Stimulated activated effector memory CD8-positive, alpha-beta T cell treated with anti-CD3 and anti-CD28 coated beads, Interleukin-12 subunit alpha, Interleukin-12 subunit beta, amount 100 ng/mL, for 72 hours (primary cell): ENCODE data around the gene DYSF.

Source experiments
- ATAC-seq: fragments of 150-1000 bp; cut with Tn5 transposase; 2 replicates; pipeline ENCODE4 v1.10.0; 2021
- DNase-seq, 2 donors: peaks; one replicate each; pipeline ENCODE4 v3.0.0; 2021 to 2022; ENCODE audit warnings: low spot score in 2 of 2
- H3K27ac Mint-ChIP-seq: one replicate; pipeline ENCODE4 v1.8.0; 2022; ENCODE audit warnings: mild to moderate bottlenecking, mixed read lengths
- H3K36me3 Mint-ChIP-seq: one replicate; pipeline ENCODE4 v1.8.0; 2022; ENCODE audit warnings: mild to moderate bottlenecking, mixed read lengths
- H3K4me1 Mint-ChIP-seq: one replicate; pipeline ENCODE4 v1.8.0; 2022; ENCODE audit warnings: mixed read lengths
- H3K4me3 Mint-ChIP-seq: one replicate; pipeline ENCODE4 v1.8.0; 2022; ENCODE audit warnings: mild to moderate bottlenecking, mixed read lengths
- H3K9me3 Mint-ChIP-seq: one replicate; pipeline ENCODE4 v1.8.0; 2022; ENCODE audit warnings: mixed read lengths

Gene DYSF

DNA sequence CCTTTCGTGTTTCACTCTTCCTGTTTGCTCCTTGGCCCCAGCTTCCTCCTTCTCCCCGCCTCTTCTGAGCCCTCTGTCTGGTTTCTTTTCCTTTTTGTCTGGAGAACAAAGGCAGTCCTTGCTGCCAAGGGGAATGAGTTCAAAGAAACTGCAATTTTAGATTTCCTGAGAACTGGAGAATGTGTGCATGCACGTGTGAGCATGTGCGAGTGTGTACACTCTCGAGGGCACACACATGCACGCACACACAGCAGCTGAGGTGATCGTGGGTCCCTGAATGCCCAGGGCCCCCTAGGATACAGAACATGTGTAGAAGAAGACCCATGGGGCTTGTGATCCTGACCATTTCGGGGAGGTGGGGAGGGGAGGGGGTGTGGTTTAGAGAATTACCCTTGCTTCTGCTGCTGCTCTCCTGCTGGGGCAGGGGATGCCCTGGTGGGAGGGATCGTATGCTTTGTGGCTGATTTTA is 151.8 kb downstream of the DYSF start:
- no peak for ATAC-seq
- H3K36me3 Mint-ChIP-seq = no peaks in the 10 kb centered on the region
- DNase-seq = no peak
- H3K27ac Mint-ChIP-seq = no peak overlapping the region
- H3K4me1 Mint-ChIP-seq = peaks cover 24% of the 10 kb centered on the region
- no peaks in the 10 kb centered on the region for H3K9me3 Mint-ChIP-seq
- no peak overlapping the region for H3K4me3 Mint-ChIP-seq

DNA sequence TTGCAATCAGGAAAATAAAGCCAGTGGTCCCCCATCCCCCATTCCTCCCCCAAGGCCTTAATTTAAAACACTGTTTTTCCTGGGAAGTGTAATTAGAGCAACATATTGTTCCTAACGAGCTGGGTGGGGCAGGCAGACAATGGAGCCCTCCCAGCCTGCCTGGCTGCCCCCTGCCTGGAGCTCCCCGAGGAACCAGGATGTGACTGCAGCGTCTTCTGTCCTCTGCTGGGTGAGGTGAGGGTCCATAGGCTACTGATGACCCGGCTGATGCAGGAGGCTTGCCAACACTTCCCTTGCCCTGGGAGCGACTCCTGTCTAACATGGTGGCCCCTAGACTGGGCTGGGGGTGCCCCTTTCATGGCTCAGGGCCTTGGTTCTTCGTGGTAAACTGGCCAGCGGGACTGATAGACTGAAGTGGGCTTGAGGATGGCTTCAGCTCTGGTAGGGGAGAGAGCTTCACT is 152.4 kb downstream of the DYSF start:
- ATAC-seq = no peak

DNA sequence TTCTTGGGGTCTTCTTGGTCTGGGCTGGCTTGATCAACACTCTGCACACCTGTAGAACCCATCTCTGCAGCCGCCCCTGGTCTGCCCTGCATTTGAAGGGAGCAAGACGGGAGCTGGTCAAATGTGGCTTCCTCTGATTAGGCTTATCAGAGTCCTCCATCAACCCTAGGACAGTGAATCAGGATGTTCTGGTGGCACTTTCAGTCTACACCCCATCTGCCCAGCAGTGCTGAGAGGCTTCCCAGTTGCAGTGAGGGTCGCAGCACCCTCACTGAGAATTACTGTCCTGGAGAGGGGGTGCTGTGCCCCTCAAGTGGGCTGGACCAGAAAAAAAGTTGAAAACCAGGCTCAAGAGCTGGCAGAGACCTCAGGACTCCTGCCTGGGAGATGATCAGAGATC is 152.9 kb downstream of the DYSF start:
- ATAC-seq (no peak), DNase-seq (no peak)
- H3K9me3 Mint-ChIP-seq = no peaks in the 10 kb centered on the region
- peaks cover 24% of the 10 kb centered on the region for H3K4me1 Mint-ChIP-seq
- H3K36me3 Mint-ChIP-seq = no peaks in the 10 kb centered on the region
- no peak overlapping the region for H3K27ac Mint-ChIP-seq
- H3K4me3 Mint-ChIP-seq = no peak overlapping the region

More for the DNA sequence above, 152.4 kb downstream of the DYSF start:
- peaks cover 24% of the 10 kb centered on the region for H3K4me1 Mint-ChIP-seq
- DNase-seq = no peak
- H3K36me3 Mint-ChIP-seq = no peaks in the 10 kb centered on the region
- H3K4me3 Mint-ChIP-seq = no peak overlapping the region
- H3K27ac Mint-ChIP-seq = no peak overlapping the region
- H3K9me3 Mint-ChIP-seq = no peaks in the 10 kb centered on the region

DNA sequence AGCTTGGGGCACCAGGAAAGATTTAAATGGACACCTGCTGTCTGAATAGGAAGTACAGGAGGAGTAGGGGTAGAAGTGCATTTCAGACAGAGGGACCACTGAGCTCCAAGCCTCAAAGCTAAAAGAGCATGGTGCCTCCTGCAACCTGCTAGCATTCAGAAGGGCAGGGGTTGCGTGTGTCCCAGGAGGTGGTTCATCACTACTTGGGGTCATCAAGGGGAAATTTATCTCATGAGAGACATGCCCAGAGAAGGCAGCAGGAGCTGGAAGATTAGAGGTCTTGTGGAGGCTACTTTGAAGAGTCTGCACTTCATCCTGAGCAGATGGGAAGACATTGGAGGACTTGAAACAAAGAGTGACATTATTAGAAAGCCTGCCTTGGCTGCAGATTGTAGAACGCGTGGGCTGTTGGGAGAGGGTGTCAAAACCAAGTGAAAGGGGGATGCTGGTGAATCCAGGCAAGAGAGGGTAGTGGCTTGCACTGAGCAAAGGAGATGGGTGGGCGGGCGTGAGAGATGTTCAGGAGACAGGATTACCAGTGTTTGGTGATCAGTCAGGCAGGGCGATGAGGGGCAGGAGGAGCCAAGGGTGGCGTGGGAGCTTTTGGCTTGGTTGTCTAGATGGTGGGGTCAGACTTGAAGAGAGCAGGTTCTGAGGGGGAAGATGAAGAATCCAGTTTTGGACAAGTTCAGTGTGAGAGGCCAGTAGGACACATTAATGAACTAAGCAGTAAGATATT is 154.0 kb downstream of the DYSF start:
- H3K9me3 Mint-ChIP-seq = no peaks in the 10 kb centered on the region
- ATAC-seq (no peak), DNase-seq (no peak)
- H3K27ac Mint-ChIP-seq = no peak overlapping the region
- H3K4me1 Mint-ChIP-seq = peaks cover 22% of the 10 kb centered on the region
- no peaks in the 10 kb centered on the region for H3K36me3 Mint-ChIP-seq
- H3K4me3 Mint-ChIP-seq = no peak overlapping the region

DNA sequence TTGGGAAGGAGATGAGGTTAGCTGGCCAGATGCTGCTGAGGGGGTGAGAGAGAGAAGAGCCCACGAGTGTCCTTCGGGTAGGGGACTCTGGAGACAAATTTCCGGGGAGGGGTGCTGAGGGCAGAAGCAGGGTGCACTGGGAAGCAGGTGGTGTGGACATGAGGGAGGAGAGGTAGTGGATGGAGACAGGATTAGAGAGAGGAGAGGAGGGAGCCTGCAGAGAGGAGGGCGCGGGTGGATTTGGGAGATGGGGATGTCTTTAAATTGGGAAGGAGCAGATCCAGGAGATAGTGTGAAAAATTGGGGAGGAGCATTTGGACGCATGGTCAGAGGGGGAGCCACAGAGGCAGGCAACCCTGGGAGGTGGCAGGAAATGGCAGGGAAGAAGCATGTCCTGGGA is 154.7 kb downstream of the DYSF start:
- ATAC-seq = no peak
- H3K27ac Mint-ChIP-seq = no peak overlapping the region

DNA sequence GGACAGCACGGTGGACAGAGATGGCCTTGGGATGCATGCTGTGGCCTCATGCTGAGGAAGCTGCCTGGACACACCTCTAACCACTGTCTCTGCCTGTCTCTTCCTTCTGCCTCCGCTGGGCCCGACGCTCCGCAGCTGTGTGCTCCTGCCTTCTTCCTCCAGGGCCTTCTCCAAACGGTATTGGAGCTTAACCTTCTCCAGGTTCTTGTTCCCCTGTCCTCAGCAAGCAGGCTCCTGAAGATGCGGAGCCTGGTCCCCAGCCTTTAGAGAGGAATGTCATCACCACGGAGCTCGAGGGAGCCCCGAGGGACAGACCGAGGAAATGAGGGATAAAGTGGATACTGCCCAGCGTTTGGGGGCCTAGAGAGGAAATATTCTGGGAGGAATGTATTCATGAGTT is 155.1 kb downstream of the DYSF start:
- ATAC-seq = no peak
- Mint-ChIP-seq H3K36me3 (no peaks in the 10 kb centered on the region), H3K9me3 (no peaks in the 10 kb centered on the region), H3K27ac (no peak overlapping the region), H3K4me3 (no peak overlapping the region), H3K4me1 (peaks cover 13% of the 10 kb centered on the region)
- DNase-seq = no peak

More for the DNA sequence above, 154.7 kb downstream of the DYSF start:
- Mint-ChIP-seq H3K9me3 (no peaks in the 10 kb centered on the region), H3K4me1 (peaks cover 17% of the 10 kb centered on the region), H3K4me3 (no peak overlapping the region), H3K36me3 (no peaks in the 10 kb centered on the region)
- DNase-seq = no peak

DNA sequence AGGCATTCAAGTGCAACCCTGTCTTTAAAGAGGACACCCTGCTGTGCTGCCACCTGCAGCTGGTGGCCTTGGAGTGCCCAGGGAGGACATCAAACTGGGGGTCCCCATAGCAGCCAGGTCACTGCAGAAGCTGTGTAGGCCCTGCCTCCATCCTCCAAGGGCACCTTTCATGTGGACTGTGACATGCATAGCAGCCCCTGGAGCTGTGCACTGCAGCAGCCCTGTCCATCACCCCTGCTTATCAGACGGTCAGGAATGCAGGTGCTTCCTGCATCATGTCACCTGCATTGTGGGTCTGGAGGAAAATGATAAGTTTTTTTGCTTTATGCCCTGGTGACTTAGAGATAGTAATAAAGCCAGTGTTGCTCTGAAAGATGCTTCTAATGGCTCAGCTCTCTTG is 155.7 kb downstream of the DYSF start:
- H3K4me1 Mint-ChIP-seq = peaks cover 12% of the 10 kb centered on the region

DNA sequence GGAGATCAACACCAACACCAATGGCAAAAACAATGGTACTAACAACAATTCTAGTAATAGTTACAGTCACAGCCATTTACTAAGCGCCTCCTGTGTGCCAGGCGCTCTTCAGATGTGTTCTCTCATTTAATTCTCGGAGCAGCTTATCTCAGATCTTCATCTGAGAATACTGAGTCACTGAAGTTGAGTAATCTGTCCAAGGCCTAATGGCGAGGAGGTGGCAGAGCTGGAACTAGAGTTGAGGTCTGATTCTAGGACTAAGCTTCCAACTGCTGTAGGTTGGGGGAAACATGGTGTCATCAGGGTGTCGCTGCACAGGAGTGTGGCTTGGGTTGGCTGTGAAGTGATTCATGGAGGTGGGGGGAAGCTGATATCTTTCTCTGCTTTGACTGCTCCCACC is 156.1 kb downstream of the DYSF start:
- Mint-ChIP-seq H3K27ac (no peak overlapping the region), H3K36me3 (no peaks in the 10 kb centered on the region), H3K4me1 (peaks cover 9% of the 10 kb centered on the region), H3K4me3 (no peak overlapping the region), H3K9me3 (no peaks in the 10 kb centered on the region)
- no peak for ATAC-seq
- no peak for DNase-seq

More for the DNA sequence above, 155.7 kb downstream of the DYSF start:
- no peak for ATAC-seq
- H3K36me3 Mint-ChIP-seq = no peaks in the 10 kb centered on the region
- no peak for DNase-seq
- H3K27ac Mint-ChIP-seq = no peak overlapping the region
- no peaks in the 10 kb centered on the region for H3K9me3 Mint-ChIP-seq
- no peak overlapping the region for H3K4me3 Mint-ChIP-seq

DNA sequence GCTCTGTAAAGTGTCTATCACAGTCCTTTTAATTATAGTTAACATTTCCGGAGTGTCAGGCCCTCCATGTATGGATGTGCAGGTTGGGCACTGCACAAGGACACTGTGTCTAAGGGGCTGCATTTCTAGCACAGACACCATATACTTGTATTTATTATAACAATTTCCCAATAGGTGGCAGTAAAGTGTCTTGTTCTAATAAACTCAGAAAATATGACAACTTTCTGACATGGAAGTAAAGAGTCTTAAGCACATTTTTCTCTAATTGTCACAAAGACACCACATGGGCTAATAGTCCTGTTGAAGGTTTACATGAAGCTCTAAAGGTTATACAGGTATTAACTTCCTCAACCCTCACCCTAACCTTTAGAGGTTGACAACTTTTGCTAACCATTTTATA is 156.6 kb downstream of the DYSF start:
- H3K4me1 Mint-ChIP-seq = peaks cover 4% of the 10 kb centered on the region
- no peak overlapping the region for H3K27ac Mint-ChIP-seq
- H3K9me3 Mint-ChIP-seq = no peaks in the 10 kb centered on the region
- H3K4me3 Mint-ChIP-seq = no peak overlapping the region
- no peak for ATAC-seq
- DNase-seq = no peak
- H3K36me3 Mint-ChIP-seq = no peaks in the 10 kb centered on the region

DNA sequence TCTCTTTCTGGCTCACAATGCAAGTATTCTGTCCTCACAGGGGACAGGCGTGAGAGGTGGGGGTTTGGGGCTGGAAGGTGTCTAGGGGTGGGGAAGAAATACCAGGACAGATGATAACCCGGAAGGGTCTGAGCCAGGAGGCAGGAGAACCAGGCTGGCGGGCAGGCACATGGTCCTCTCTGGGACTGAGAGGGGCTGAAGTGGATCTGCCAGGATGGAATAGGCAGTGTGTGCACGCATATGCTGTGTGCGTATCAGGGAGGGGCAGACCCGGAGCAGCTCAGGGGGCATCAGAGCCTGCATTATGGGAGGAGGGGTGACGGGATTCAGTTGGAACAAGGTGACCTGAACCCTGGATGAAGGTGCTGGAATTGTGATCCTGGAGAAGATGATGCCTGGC is 157.3 kb downstream of the DYSF start:
- Mint-ChIP-seq H3K36me3 (no peaks in the 10 kb centered on the region), H3K9me3 (no peaks in the 10 kb centered on the region), H3K4me3 (no peak overlapping the region), H3K27ac (no peak overlapping the region), H3K4me1 (no peaks in the 10 kb centered on the region)
- ATAC-seq (no peak), DNase-seq (no peak)

DNA sequence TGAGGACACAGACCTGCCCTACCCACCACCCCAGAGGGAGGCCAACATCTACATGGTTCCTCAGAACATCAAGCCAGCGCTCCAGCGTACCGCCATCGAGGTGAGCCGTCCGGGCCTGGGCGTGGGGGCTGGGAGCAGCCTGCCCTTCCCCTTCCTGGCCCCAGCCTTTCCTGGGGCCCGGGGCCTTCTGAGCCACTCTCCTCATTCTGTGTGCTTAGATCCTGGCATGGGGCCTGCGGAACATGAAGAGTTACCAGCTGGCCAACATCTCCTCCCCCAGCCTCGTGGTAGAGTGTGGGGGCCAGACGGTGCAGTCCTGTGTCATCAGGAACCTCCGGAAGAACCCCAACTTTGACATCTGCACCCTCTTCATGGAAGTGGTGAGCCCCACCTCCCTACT is 157.9 kb downstream of the DYSF start:
- H3K4me1 Mint-ChIP-seq = no peaks in the 10 kb centered on the region
- H3K4me3 Mint-ChIP-seq = no peak overlapping the region
- no peak overlapping the region for H3K27ac Mint-ChIP-seq
- ATAC-seq (no peak), DNase-seq (no peak)
- H3K9me3 Mint-ChIP-seq = no peaks in the 10 kb centered on the region
- no peaks in the 10 kb centered on the region for H3K36me3 Mint-ChIP-seq

DNA sequence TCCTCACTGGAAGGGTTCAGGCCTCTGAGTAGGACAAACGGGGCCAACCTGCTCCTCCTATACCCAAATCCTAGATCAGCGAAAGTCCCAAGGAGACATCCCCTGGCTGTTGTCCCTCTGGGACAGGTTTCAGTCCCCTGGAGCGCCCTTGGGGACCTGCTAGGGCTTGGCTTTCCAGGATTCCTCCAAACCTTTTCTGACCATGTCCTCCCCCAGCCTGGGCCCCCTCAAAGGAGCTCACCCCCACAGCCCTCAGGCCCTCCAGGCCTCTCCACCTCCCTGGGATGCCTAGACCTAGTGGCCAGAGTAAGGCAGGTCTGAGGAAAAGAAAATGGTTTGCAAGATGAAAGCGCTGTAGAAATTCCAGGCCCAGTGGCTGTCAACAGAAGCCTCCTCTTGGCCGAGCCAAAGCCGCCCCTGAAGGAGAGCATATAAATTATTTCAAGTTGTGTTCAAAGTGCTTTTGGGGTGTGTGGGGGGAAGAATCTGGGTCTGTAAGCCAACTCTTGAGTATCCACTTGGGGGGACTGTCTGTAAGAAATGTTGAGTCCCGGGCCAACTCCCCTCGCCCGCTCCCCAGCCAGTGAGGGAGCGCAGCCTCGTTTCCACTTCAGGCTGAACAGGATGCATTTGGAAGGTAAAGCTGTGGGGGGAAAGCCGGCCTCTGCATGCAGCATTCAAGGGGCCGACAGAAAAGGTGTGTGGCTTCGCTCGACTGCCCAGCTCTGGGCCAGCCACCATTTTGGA is 158.6 kb downstream of the DYSF start:
- no peak for ATAC-seq
- no peak for DNase-seq
- Mint-ChIP-seq H3K27ac (no peak overlapping the region), H3K4me3 (no peak overlapping the region), H3K4me1 (no peaks in the 10 kb centered on the region), H3K9me3 (no peaks in the 10 kb centered on the region), H3K36me3 (no peaks in the 10 kb centered on the region)

DNA sequence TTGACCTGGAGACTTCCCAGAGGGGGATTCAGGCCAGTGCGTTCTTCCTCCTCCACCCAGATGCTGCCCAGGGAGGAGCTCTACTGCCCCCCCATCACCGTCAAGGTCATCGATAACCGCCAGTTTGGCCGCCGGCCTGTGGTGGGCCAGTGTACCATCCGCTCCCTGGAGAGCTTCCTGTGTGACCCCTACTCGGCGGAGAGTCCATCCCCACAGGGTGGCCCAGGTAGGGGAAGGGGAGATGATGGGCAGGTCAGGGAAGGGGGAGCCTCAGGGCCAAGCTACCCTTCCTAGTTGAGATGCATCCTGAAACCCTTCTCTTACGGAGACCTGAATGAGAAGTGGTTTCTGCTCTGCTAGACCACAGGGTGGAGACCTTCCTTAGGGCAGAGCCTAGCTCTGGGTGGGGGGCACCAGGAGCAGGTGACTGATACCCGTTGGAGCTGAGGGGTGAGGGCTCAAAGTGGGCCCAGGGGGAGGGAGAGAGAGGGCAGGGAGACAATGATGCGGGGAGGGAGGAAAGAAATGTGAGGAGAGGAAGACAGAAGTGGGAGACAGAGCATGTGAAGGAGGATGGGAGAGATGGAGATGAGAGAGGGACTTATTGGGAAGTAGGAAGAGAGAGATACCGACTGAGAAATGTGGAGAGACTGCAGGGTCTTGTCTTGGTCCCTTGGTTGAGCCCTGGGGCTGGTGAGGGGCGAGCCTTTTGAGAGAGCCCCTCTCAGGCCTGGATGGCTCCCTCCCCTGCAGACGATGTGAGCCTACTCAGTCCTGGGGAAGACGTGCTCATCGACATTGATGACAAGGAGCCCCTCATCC is 159.4 kb downstream of the DYSF start:
- Mint-ChIP-seq H3K9me3 (no peaks in the 10 kb centered on the region), H3K36me3 (no peaks in the 10 kb centered on the region), H3K4me3 (no peak overlapping the region), H3K27ac (no peak overlapping the region), H3K4me1 (no peaks in the 10 kb centered on the region)
- DNase-seq (no peak), ATAC-seq (no peak)

DNA sequence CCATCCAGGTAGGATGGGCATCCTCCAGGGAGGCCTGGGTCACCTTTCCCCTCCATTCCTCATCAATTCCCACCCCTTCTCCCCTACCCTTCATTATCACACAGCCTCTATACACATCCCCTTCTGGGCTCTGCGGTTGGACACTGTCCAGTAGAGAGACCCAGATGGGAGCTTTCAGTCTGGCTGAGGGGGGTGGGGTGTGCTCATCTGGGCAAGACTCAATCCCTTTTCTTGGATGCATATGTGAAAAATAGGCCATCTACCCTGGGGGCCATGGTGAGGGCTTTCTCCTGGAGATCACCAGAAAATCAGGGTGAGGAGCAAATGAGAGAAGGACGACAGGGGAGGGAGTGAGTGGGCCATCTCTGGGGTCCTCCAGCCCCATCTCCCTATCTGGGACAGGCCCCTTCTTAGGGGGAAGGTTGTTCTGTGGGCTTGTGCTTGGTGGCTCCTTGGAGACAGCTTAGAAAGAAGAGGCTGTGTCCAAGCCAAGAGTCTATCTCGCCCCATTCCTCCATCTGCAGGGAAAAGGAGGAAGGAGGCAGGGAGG is 160.1 kb downstream of the DYSF start:
- Mint-ChIP-seq H3K4me1 (no peaks in the 10 kb centered on the region), H3K4me3 (no peak overlapping the region), H3K36me3 (no peaks in the 10 kb centered on the region), H3K9me3 (no peaks in the 10 kb centered on the region), H3K27ac (no peak overlapping the region)
- DNase-seq (no peak), ATAC-seq (no peak)
